ENCODE data around the gene TMEM88. TPM values are rescaled to one million over a fixed set of nuclear protein-coding genes. Genes with fewer than 3 reads are reported as not detected.

Gene TMEM88
- total and polyA plus RNA-seq, 5 donors from 2014 or later = 31.5 TPM; not detected in 4

DNA sequence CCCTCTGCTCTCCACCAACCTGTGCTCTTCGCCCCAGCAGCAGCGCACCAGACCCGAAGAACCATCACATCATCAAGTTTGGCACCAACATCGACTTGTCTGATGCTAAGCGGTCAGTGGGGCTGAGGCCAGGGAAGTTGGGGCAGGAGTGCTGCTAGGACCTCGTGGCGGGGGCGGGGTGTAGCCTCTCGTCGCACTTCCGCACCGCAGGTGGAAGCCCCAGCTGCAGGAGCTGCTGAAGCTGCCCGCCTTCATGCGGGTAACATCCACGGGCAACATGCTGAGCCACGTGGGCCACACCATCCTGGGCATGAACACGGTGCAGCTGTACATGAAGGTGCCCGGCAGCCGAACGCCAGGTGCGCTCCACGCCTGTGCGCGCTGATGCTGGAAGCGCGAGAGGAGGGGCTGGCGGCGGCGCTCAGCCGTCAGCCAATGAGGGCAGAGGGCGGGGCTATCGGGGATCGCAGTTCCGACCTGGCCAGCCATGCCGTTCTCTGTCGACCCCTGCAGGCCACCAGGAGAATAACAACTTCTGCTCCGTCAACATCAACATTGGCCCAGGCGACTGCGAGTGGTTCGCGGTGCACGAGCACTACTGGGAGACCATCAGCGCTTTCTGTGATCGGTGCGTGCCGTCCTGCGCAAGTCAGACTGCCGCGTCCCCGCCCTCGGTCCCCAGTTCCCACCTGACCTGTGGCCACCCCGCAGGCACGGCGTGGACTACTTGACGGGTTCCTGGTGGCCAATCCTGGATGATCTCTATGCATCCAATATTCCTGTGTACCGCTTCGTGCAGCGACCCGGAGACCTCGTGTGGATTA, 3.2 kb upstream of the TMEM88 start:
- H3K4me3 ChIP-seq (ENCODE audit: low read depth, low read length) = no peak overlapping the region
- H3K27me3 Mint-ChIP-seq = no peaks in the 10 kb centered on the region
- ATAC-seq (ENCODE audit: low read depth in 2 of 2) = peak; percentile 92 to 93
- peak overlapping the region; percentile 78 for H3K27ac ChIP-seq (ENCODE audit: insufficient read depth, low read length, poor library complexity, severe bottlenecking)
- peaks cover 0 to 27% (median 10%) of the 10 kb centered on the region in 4 donors for H3K4me1 Mint-ChIP-seq
- H3K4me1 ChIP-seq (ENCODE audit: control insufficient read depth, insufficient read depth, low read length, poor library complexity, severe bottlenecking) = peaks cover 28% of the 10 kb centered on the region
- peak overlapping the region; percentile 68 to 85 (median 78) for H3K4me3 Mint-ChIP-seq
- H3K27me3 ChIP-seq (ENCODE audit: control insufficient read depth, insufficient read depth, low read length) = no peaks in the 10 kb centered on the region
- H3K9me3 Mint-ChIP-seq = no peaks in the 10 kb centered on the region
- DNase-seq = peak; percentile 92 to 96 (median 95)
- H3K9me3 ChIP-seq (ENCODE audit: control insufficient read depth in 2 of 2, low read length in 2 of 2) = no peaks in the 10 kb centered on the region
- peak overlapping the region; percentile 74 to 90 (median 79) for H3K27ac Mint-ChIP-seq
- H3K36me3 Mint-ChIP-seq = no peaks in the 10 kb centered on the region
- H3K36me3 ChIP-seq (ENCODE audit: control insufficient read depth, insufficient read depth, low read length) = peaks cover 18% of the 10 kb centered on the region

DNA sequence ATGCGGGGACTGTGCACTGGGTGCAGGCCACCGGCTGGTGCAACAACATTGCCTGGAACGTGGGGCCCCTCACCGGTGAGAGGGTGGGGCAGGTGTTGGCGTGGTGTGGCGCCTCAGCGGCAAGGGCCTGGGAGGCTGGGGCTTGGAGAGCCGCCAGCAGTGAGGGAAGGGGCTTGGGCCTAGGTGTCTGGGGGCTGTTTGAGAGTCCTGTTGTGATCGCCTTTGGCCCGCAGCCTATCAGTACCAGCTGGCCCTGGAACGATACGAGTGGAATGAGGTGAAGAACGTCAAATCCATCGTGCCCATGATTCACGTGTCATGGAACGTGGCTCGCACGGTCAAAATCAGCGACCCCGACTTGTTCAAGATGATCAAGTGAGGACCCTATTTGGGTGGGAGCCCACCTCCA, 2.6 kb upstream of the TMEM88 start:
- H3K9me3 ChIP-seq (ENCODE audit: control insufficient read depth in 2 of 2, low read length in 2 of 2) = no peaks in the 10 kb centered on the region
- H3K4me1 ChIP-seq (ENCODE audit: control insufficient read depth, insufficient read depth, low read length, poor library complexity, severe bottlenecking) = peaks cover 33% of the 10 kb centered on the region
- Mint-ChIP-seq H3K9me3 (no peaks in the 10 kb centered on the region), H3K36me3 (no peaks in the 10 kb centered on the region), H3K27ac (peak overlapping the region; percentile 74 to 90 (median 79)), H3K4me3 (peak overlapping the region in 2 of 4 donors; percentile 78 to 85), H3K4me1 (peaks cover 0 to 27% (median 8%) of the 10 kb centered on the region in 4 donors), H3K27me3 (no peaks in the 10 kb centered on the region)
- H3K27ac ChIP-seq (ENCODE audit: insufficient read depth, low read length, poor library complexity, severe bottlenecking) = peak overlapping the region; percentile 78
- peaks cover 16% of the 10 kb centered on the region for H3K36me3 ChIP-seq (ENCODE audit: control insufficient read depth, insufficient read depth, low read length)
- H3K4me3 ChIP-seq (ENCODE audit: low read depth, low read length) = no peak overlapping the region
- no peak for ATAC-seq (ENCODE audit: low read depth in 2 of 2)
- H3K27me3 ChIP-seq (ENCODE audit: control insufficient read depth, insufficient read depth, low read length) = no peaks in the 10 kb centered on the region
- DNase-seq = peak in 1 of 3 donors; percentile 28

DNA sequence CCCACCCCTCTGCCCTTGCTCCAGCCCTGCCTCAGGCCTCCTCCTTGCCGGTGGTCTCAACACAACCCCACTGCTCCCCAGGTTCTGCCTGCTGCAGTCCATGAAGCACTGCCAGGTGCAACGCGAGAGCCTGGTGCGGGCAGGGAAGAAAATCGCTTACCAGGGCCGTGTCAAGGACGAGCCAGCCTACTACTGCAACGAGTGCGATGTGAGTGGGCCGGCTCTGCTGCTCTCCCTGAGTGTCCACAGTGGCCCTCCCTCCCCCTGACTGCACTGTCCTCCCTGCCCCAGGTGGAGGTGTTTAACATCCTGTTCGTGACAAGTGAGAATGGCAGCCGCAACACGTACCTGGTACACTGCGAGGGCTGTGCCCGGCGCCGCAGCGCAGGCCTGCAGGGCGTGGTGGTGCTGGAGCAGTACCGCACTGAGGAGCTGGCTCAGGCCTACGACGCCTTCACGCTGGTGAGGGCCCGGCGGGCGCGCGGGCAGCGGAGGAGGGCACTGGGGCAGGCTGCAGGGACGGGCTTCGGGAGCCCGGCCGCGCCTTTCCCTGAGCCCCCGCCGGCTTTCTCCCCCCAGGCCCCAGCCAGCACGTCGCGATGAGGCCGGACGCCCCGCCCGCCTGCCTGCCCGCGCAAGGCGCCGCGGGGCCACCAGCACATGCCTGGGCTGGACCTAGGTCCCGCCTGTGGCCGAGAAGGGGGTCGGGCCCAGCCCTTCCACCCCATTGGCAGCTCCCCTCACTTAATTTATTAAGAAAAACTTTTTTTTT, 1.8 kb upstream of the TMEM88 start:
- H3K27me3 Mint-ChIP-seq = no peaks in the 10 kb centered on the region
- ATAC-seq (ENCODE audit: low read depth in 2 of 2) (no peak), DNase-seq (no peak)
- H3K36me3 Mint-ChIP-seq = no peaks in the 10 kb centered on the region
- Histone ChIP-seq H3K9me3 (ENCODE audit: control insufficient read depth in 2 of 2, low read length in 2 of 2) (no peaks in the 10 kb centered on the region), H3K4me1 (ENCODE audit: control insufficient read depth, insufficient read depth, low read length, poor library complexity, severe bottlenecking) (peaks cover 38% of the 10 kb centered on the region), H3K27me3 (ENCODE audit: control insufficient read depth, insufficient read depth, low read length) (no peaks in the 10 kb centered on the region), H3K36me3 (ENCODE audit: control insufficient read depth, insufficient read depth, low read length) (peaks cover 16% of the 10 kb centered on the region), H3K27ac (ENCODE audit: insufficient read depth, low read length, poor library complexity, severe bottlenecking) (no peak overlapping the region), H3K4me3 (ENCODE audit: low read depth, low read length) (no peak overlapping the region)
- peaks cover 0 to 27% (median 8%) of the 10 kb centered on the region in 4 donors for H3K4me1 Mint-ChIP-seq
- H3K4me3 Mint-ChIP-seq = peak overlapping the region in 2 of 4 donors; percentile 24 to 85
- H3K27ac Mint-ChIP-seq = no peak overlapping the region
- no peaks in the 10 kb centered on the region for H3K9me3 Mint-ChIP-seq

DNA sequence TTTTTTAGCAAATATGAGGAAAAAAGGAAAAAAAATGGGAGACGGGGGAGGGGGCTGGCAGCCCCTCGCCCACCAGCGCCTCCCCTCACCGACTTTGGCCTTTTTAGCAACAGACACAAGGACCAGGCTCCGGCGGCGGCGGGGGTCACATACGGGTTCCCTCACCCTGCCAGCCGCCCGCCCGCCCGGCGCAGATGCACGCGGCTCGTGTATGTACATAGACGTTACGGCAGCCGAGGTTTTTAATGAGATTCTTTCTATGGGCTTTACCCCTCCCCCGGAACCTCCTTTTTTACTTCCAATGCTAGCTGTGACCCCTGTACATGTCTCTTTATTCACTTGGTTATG, 1.2 kb upstream of the TMEM88 start:
- ATAC-seq (ENCODE audit: low read depth in 2 of 2) (no peak), DNase-seq (no peak)
- no peaks in the 10 kb centered on the region for H3K36me3 Mint-ChIP-seq
- Histone ChIP-seq H3K27ac (ENCODE audit: insufficient read depth, low read length, poor library complexity, severe bottlenecking) (no peak overlapping the region), H3K27me3 (ENCODE audit: control insufficient read depth, insufficient read depth, low read length) (no peaks in the 10 kb centered on the region), H3K36me3 (ENCODE audit: control insufficient read depth, insufficient read depth, low read length) (peaks cover 16% of the 10 kb centered on the region), H3K4me3 (ENCODE audit: low read depth, low read length) (no peak overlapping the region), H3K9me3 (ENCODE audit: control insufficient read depth in 2 of 2, low read length in 2 of 2) (no peaks in the 10 kb centered on the region), H3K4me1 (ENCODE audit: control insufficient read depth, insufficient read depth, low read length, poor library complexity, severe bottlenecking) (peaks cover 43% of the 10 kb centered on the region)
- H3K27ac Mint-ChIP-seq = peak overlapping the region in 1 of 3 donors; percentile 38
- peak overlapping the region in 2 of 4 donors; percentile 16 to 52 for H3K4me3 Mint-ChIP-seq
- H3K9me3 Mint-ChIP-seq = no peaks in the 10 kb centered on the region
- H3K27me3 Mint-ChIP-seq = no peaks in the 10 kb centered on the region
- peaks cover 0 to 27% (median 8%) of the 10 kb centered on the region in 4 donors for H3K4me1 Mint-ChIP-seq

DNA sequence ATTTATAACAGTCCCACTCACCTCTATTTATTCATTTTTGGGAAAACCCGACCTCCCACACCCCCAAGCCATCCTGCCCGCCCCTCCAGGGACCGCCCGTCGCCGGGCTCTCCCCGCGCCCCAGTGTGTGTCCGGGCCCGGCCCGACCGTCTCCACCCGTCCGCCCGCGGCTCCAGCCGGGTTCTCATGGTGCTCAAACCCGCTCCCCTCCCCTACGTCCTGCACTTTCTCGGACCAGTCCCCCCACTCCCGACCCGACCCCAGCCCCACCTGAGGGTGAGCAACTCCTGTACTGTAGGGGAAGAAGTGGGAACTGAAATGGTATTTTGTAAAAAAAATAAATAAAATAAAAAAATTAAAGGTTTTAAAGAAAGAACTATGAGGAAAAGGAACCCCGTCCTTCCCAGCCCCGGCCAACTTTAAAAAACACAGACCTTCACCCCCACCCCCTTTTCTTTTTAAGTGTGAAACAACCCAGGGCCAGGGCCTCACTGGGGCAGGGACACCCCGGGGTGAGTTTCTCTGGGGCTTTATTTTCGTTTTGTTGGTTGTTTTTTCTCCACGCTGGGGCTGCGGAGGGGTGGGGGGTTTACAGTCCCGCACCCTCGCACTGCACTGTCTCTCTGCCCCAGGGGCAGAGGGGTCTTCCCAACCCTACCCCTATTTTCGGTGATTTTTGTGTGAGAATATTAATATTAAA, 638 bp upstream of the TMEM88 start:
- Mint-ChIP-seq H3K4me1 (peaks cover 0 to 27% (median 8%) of the 10 kb centered on the region in 4 donors), H3K27ac (no peak overlapping the region), H3K9me3 (no peaks in the 10 kb centered on the region), H3K27me3 (no peaks in the 10 kb centered on the region), H3K4me3 (peak overlapping the region in 2 of 4 donors; percentile 16 to 52), H3K36me3 (no peaks in the 10 kb centered on the region)
- Histone ChIP-seq H3K4me1 (ENCODE audit: control insufficient read depth, insufficient read depth, low read length, poor library complexity, severe bottlenecking) (peaks cover 47% of the 10 kb centered on the region), H3K27ac (ENCODE audit: insufficient read depth, low read length, poor library complexity, severe bottlenecking) (no peak overlapping the region), H3K4me3 (ENCODE audit: low read depth, low read length) (no peak overlapping the region), H3K36me3 (ENCODE audit: control insufficient read depth, insufficient read depth, low read length) (peaks cover 16% of the 10 kb centered on the region), H3K9me3 (ENCODE audit: control insufficient read depth in 2 of 2, low read length in 2 of 2) (no peaks in the 10 kb centered on the region), H3K27me3 (ENCODE audit: control insufficient read depth, insufficient read depth, low read length) (no peaks in the 10 kb centered on the region)
- ATAC-seq (ENCODE audit: low read depth in 2 of 2) (no peak), DNase-seq (no peak)

DNA sequence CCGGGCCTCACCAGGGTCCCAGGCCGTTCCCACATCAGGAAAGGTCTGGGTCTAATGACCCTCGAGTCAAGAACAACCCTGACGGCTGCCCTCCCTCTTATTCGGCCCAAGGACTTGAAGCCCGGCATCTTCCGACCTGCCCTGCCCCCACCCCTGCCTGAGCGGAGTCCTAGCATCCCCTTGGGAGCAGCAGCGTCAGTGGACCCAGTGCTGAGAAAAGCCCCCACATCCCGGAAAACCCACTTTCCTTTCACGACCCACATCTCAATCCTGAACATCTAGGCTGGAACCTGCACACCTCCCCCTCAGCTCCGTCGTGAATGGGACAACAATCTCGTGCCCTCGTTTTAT, 769 bp downstream of the TMEM88 start:
- ATAC-seq (ENCODE audit: low read depth in 2 of 2) (no peak), DNase-seq (no peak)
- H3K27ac ChIP-seq (ENCODE audit: insufficient read depth, low read length, poor library complexity, severe bottlenecking) = peak overlapping the region; percentile 89
- Mint-ChIP-seq H3K27me3 (no peaks in the 10 kb centered on the region), H3K27ac (peak overlapping the region in 1 of 3 donors; percentile 66), H3K4me1 (peaks cover 0 to 20% (median 9%) of the 10 kb centered on the region in 4 donors), H3K4me3 (no peak overlapping the region), H3K36me3 (no peaks in the 10 kb centered on the region), H3K9me3 (no peaks in the 10 kb centered on the region)
- peaks cover 47% of the 10 kb centered on the region for H3K4me1 ChIP-seq (ENCODE audit: control insufficient read depth, insufficient read depth, low read length, poor library complexity, severe bottlenecking)
- H3K36me3 ChIP-seq (ENCODE audit: control insufficient read depth, insufficient read depth, low read length) = peaks cover 8% of the 10 kb centered on the region
- H3K4me3 ChIP-seq (ENCODE audit: low read depth, low read length) = no peak overlapping the region
- no peaks in the 10 kb centered on the region for H3K27me3 ChIP-seq (ENCODE audit: control insufficient read depth, insufficient read depth, low read length)
- H3K9me3 ChIP-seq (ENCODE audit: control insufficient read depth in 2 of 2, low read length in 2 of 2) = no peaks in the 10 kb centered on the region

DNA sequence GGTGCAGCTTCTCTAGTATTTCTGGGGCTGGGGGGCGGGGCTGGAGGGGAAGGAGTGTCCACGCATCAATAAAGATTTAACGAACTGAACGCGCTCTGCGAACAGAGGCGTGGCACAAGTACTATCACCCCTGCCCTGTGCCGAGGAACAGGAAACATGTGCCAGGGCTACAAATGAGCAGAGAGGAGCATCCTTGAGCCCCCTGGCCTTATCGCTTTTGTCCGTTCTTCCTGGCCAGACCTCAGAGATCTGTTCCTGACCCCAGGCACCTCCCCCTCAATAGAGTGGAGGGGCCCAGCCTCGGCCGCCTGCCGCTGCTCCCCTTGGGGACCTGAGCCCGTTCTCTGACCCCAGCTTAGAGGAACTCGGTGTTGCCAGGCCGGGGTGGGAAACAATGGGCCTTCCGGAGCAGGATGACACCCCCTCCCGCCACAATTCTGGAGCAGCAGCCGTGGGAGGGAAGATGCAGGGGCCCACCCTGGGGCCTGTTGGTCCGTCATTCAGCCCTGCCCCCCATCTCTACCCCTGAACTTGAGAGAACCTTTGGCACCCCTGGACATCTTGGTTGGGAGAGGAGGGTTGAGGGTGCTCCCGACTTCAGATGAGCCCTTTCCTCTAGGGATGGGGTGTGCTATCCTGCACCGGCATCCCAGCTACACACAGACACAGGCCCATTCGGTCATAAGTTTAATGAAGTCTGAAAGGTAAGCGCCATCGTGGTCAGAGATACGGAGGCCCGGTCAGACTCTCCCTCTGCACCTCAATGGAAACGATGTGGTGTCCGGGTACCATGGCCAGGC, 1.3 kb downstream of the TMEM88 start:
- H3K27ac ChIP-seq (ENCODE audit: insufficient read depth, low read length, poor library complexity, severe bottlenecking) = peak overlapping the region; percentile 89
- no peaks in the 10 kb centered on the region for H3K36me3 Mint-ChIP-seq
- peak overlapping the region; percentile 98 for H3K4me3 ChIP-seq (ENCODE audit: low read depth, low read length)
- no peaks in the 10 kb centered on the region for H3K27me3 Mint-ChIP-seq
- H3K36me3 ChIP-seq (ENCODE audit: control insufficient read depth, insufficient read depth, low read length) = peaks cover 8% of the 10 kb centered on the region
- peak overlapping the region in 1 of 3 donors; percentile 66 for H3K27ac Mint-ChIP-seq
- H3K9me3 ChIP-seq (ENCODE audit: control insufficient read depth in 2 of 2, low read length in 2 of 2) = no peaks in the 10 kb centered on the region
- H3K27me3 ChIP-seq (ENCODE audit: control insufficient read depth, insufficient read depth, low read length) = no peaks in the 10 kb centered on the region
- peak in 1 of 3 donors; percentile 36 for DNase-seq
- no peak for ATAC-seq (ENCODE audit: low read depth in 2 of 2)
- peaks cover 0 to 17% (median 9%) of the 10 kb centered on the region in 4 donors for H3K4me1 Mint-ChIP-seq
- no peak overlapping the region for H3K4me3 Mint-ChIP-seq
- peaks cover 41% of the 10 kb centered on the region for H3K4me1 ChIP-seq (ENCODE audit: control insufficient read depth, insufficient read depth, low read length, poor library complexity, severe bottlenecking)
- no peaks in the 10 kb centered on the region for H3K9me3 Mint-ChIP-seq

All from CD4-positive, CD25-positive, alpha-beta regulatory T cell (primary cell).